Activated effector memory CD4-positive, alpha-beta T cell treated with Interleukin-2 at 50 U/mL for 16 hours (primary cell): Measurements from ENCODE around the gene FNBP1.
"Not testable (repeated sequence)": the region's sequence is repeated elsewhere in the genome, so short reads cannot be mapped to it uniquely, and the experiment has no call there.

ENCODE experiments used
- DNase-seq: peaks from one replicate; pipeline ENCODE4 v3.0.0-alpha.2; 2020

FNBP1 gene

GRCh38 chr9:129910628-129911567, 132.1 kb downstream of the FNBP1 start:
- no peak for DNase-seq

DNA sequence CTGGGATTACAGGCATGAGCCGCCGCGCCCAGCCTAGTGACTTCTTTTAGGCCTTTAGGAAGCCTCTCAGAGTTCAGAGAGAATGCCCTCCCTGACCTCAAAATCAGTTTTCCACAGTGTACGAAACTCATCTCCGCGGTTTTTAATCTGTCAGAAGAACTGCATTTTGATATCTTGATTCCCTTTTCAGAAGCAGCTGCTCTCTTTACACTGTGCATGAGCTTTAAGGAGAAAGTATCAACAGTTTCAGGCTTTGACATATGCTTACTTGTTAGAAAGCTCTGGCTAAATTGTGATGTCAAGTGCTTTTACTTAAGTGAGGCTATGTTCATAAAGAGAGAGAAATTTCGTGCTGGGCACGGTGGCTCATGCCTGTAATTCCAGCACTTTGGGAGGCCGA, 133.1 kb downstream of the FNBP1 start:
- DNase-seq, result no peak

DNA sequence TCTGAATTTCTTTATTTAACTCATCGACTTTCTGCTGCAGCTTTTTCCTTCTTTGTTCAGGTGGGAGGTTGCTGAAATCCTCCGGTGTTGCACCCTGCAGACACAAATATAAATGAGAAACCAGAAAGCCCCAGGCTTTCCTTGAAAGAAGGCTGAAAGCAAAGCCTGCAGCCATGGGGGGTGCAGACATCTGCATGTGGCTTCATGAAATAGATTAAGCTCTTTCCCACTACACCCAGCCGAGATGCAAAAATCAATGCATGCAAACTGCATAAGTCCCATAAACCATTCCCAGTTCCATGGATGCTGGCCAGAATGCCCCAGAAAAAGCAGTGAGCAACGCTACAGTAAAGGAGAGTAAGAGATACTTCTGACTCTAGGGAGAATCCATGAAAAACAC, 134.1 kb downstream of the FNBP1 start:
- DNase-seq, result no peak

- no peak for DNase-seq
Measured at GRCh38 chr9:129907201-129907600, 135.8 kb downstream of the FNBP1 start.

GRCh38 chr9:129906298-129906697, 136.7 kb downstream of the FNBP1 start:
- DNase-seq, result no peak

DNA sequence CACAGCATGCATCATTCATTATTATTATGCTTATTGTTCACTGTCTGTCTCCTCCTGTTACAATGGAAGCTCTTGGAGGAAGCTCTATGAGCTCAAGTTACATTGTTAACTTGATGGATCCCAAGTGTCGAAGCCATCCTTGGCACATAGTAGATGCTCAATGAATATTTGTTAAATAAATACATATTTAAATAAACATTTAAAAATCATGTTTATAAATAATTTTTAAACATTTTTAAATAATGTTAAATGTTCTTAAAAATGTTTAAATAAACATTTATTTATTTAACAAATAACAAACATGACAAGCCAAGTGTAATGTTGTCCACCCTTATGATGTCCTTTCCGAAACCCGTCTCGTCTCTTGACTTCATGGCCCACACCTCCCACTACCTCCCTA, 138.3 kb downstream of the FNBP1 start:
- DNase-seq, result no peak

DNA sequence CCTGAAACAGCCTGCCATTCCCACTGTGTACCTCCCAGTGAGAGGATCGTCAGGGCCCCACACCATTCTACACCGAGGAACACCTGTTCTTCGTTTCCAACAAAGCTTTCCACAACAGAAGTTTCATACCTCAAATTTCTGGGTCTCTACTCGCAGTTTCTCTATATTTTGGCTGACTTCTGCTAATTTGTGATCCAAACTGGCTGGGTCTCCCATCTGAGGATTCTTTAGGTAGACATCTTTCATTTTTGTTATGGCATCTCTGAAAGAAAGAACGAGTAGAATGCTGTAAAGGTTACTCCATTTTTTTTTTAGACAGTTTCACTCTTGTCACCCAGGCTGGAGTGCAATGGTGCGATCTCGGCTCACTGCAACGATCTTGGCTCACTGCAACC, 140.3 kb downstream of the FNBP1 start:
- no peak for DNase-seq

GRCh38 chr9:129901993-129902739, 140.8 kb downstream of the FNBP1 start:
- no peak for DNase-seq

DNA sequence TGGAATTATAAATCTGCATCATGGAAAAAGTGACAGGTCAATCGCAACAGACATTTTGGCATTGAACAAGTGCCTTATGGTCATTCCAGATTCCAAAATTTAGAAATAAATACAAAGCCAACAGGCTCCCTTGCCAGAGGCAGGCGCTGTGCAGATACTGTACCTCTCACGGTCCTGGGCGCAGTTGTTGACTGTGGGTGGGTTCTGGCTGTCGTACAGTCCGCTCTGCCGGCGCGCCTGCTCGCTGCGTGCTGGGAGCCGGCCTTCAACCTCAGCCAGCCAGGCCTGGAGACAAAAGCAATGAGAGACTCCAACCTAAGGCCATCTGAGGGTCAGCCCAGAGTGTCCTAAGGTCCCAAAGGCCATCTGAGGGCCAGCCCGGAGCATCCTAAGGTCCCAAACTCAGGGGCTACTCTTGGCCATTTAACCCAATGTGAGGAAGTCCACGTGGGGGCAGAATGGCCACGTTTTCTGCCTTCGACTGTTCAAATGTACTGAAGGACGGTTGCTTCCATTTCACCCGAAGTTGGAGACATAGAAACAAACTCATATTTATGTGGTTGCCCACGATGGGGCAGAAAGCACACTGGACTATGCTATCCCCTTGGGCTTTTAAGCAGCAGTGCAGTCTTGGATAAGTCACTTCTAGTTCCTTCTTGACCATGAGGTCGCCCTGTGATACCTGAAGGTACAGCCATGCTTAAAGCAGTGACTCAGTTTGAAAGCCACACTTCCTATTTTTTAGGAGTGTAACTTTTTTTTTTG, 142.5 kb downstream of the FNBP1 start:
- no peak for DNase-seq

- no peak for DNase-seq
Measured at GRCh38 chr9:129899620-129900019, 143.4 kb downstream of the FNBP1 start.

DNA sequence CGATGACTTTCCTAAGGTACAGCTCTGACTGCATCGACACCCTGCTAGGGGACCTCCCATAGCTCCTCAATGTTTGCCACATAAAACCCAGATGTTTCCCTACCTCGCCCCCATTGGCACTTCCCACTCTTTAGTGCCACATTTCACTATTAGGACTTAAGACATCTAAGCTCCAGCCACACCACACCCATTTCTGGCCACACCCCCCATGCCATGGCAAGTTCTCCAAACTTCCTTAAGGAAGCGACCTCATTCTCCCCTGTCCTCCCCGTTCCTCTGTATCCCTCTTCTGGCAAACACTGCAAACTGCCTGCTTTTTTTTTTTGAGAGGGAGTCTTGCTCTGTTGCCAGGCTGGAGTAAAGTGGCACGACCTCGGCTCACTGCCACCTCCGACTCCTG, 144.8 kb downstream of the FNBP1 start:
- no peak for DNase-seq

GRCh38 chr9:129897263-129897662, 145.7 kb downstream of the FNBP1 start:
- no peak for DNase-seq

GRCh38 chr9:129895376-129896268, 147.4 kb downstream of the FNBP1 start:
- DNase-seq, result peak; percentile 27

GRCh38 chr9:129894120-129894823, 148.7 kb downstream of the FNBP1 start:
- DNase-seq, result peak; percentile 19

GRCh38 chr9:129891569-129891968, 151.4 kb downstream of the FNBP1 start:
- DNase-seq, result no peak

- not testable (repeated sequence) for DNase-seq
Measured at GRCh38 chr9:129890718-129891299, 152.2 kb downstream of the FNBP1 start.

DNA sequence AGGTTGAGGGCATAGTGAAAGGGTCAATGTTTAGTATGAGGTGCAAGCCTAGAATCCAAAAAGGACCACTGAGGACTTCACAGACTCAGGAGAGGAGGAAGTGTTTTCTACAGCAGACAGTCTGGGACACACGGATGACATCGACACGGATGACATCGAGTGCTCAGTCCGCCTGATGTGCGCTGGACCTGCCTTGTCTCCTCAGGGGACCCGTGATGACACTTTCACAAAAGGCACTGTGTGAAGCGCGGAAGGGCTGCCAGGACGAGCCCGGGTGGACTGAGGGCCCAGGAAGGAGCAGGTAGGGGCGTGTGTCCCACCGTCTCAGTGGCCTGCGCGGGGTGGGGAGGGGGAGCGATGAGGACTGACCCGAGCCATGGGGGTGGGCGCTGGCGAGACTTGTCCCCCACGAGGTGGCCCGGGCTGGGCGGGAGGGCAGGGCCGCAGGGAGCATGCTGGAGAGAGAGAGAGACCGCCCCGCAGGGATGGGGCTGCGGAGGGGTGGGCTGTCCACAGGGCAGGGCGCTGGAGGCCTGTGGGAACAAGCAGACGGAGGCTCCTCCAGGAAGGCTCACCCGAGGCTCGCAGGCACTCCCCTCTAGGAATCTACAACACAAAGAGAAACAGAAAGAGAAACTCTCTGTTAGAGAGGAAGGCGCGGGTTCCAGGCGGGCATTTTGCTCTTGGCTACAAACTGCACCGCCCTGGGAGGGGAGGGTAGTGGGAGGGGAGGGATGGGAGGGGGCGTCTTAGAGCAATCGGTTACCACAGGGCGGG, 152.9 kb downstream of the FNBP1 start:
- DNase-seq, result peak; percentile 57

GRCh38 chr9:129889122-129889940, 153.7 kb downstream of the FNBP1 start:
- peak; percentile 21 for DNase-seq
